ENCODE results near the gene DAPK2. TPM values are rescaled to one million over a fixed set of nuclear protein-coding genes. Genes with fewer than 3 reads are reported as not detected.

The DAPK2 gene
- total RNA-seq, 1 donor from 2014 or later: 0.52 TPM

- DNase-seq (ENCODE audit: low read depth) (no peak), FAIRE-seq (no peak)
- Histone ChIP-seq H3K79me2 (ENCODE audit: insufficient read depth, low read length) (no peaks in the 10 kb centered on the region), H2AFZ (ENCODE audit: low read depth, low read length) (no peak overlapping the region), H3K36me3 (ENCODE audit: insufficient read depth, low read length) (no peaks in the 10 kb centered on the region), H4K20me1 (ENCODE audit: insufficient read depth, low read length) (no peaks in the 10 kb centered on the region), H3K27me3 (ENCODE audit: insufficient read depth, low read length) (peaks cover 2% of the 10 kb centered on the region), H3K4me1 (ENCODE audit: insufficient read depth, low read length) (peaks cover 21% of the 10 kb centered on the region), H3K4me3 (ENCODE audit: insufficient read depth, low read depth, low read length) (no peak overlapping the region), H3K27ac (ENCODE audit: low read depth, low read length) (no peak overlapping the region), H3K4me2 (ENCODE audit: low read length) (no peak overlapping the region), H3K9ac (ENCODE audit: low read length) (no peak overlapping the region), H3K9me3 (ENCODE audit: insufficient read depth, low read depth, low read length) (no peaks in the 10 kb centered on the region)
- TF ChIP-seq, protein P1, sequence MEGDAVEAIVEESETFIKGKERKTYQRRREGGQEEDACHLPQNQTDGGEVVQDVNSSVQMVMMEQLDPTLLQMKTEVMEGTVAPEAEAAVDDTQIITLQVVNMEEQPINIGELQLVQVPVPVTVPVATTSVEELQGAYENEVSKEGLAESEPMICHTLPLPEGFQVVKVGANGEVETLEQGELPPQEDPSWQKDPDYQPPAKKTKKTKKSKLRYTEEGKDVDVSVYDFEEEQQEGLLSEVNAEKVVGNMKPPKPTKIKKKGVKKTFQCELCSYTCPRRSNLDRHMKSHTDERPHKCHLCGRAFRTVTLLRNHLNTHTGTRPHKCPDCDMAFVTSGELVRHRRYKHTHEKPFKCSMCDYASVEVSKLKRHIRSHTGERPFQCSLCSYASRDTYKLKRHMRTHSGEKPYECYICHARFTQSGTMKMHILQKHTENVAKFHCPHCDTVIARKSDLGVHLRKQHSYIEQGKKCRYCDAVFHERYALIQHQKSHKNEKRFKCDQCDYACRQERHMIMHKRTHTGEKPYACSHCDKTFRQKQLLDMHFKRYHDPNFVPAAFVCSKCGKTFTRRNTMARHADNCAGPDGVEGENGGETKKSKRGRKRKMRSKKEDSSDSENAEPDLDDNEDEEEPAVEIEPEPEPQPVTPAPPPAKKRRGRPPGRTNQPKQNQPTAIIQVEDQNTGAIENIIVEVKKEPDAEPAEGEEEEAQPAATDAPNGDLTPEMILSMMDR (IDR thresholded peaks at IDR 0.05; ENCODE audit: insufficient read depth, low read depth, low read length): no peak
- no peak for TF ChIP-seq EZH2 (IDR thresholded peaks at IDR 0.05; ENCODE audit: insufficient read depth, low read length)
- Mint-ChIP-seq H3K27ac (ENCODE audit: unreplicated experiment) (no peak overlapping the region), H3K9me3 (ENCODE audit: unreplicated experiment) (peaks cover 1% of the 10 kb centered on the region), H3K36me3 (ENCODE audit: low read depth, unreplicated experiment) (no peaks in the 10 kb centered on the region), H3K4me1 (ENCODE audit: low read depth, unreplicated experiment) (peaks cover 23% of the 10 kb centered on the region), H3K4me3 (ENCODE audit: unreplicated experiment) (no peak overlapping the region), H3K27me3 (ENCODE audit: low read depth, unreplicated experiment) (no peaks in the 10 kb centered on the region)
Measured at GRCh38 chr15:63913786-63914315, 132.4 kb downstream of the DAPK2 start.

DNA sequence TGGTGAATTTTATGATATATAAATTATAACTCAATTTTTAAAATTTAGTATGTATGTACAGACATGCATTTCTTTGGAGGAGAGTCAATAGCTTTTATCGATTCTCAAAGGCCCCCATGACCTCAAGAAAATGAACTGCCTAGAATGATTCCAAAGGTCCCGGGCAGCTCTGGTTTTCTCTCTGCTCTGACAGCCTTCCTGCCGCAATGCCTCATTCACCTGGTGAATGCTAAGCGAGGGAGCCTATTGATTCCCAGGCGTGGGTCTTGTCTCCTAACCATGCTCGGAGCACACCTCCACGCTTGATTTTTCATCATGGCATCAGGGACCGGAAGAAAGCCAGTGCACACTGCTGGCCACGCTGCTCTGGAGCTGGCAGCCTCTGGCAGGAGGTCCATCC lies 132.9 kb downstream of the DAPK2 start:
- Histone ChIP-seq H3K4me2 (ENCODE audit: low read length) (no peak overlapping the region), H3K9ac (ENCODE audit: low read length) (no peak overlapping the region), H3K27ac (ENCODE audit: low read depth, low read length) (no peak overlapping the region), H3K4me1 (ENCODE audit: insufficient read depth, low read length) (peaks cover 24% of the 10 kb centered on the region), H3K9me3 (ENCODE audit: insufficient read depth, low read depth, low read length) (no peaks in the 10 kb centered on the region), H3K79me2 (ENCODE audit: insufficient read depth, low read length) (no peaks in the 10 kb centered on the region), H3K36me3 (ENCODE audit: insufficient read depth, low read length) (no peaks in the 10 kb centered on the region), H2AFZ (ENCODE audit: low read depth, low read length) (no peak overlapping the region), H4K20me1 (ENCODE audit: insufficient read depth, low read length) (no peaks in the 10 kb centered on the region), H3K27me3 (ENCODE audit: insufficient read depth, low read length) (peaks cover 2% of the 10 kb centered on the region), H3K4me3 (ENCODE audit: insufficient read depth, low read depth, low read length) (no peak overlapping the region)
- H3K27me3 Mint-ChIP-seq (ENCODE audit: low read depth, unreplicated experiment): no peaks in the 10 kb centered on the region
- H3K36me3 Mint-ChIP-seq (ENCODE audit: low read depth, unreplicated experiment): no peaks in the 10 kb centered on the region
- peaks cover 1% of the 10 kb centered on the region for H3K9me3 Mint-ChIP-seq (ENCODE audit: unreplicated experiment)
- FAIRE-seq (no peak), DNase-seq (ENCODE audit: low read depth) (no peak)
- H3K4me1 Mint-ChIP-seq (ENCODE audit: low read depth, unreplicated experiment): peaks cover 23% of the 10 kb centered on the region
- TF ChIP-seq, protein P1 (IDR thresholded peaks at IDR 0.05; ENCODE audit: insufficient read depth, low read depth, low read length): no peak
- no peak for TF ChIP-seq EZH2 (IDR thresholded peaks at IDR 0.05; ENCODE audit: insufficient read depth, low read length)
- no peak overlapping the region for H3K27ac Mint-ChIP-seq (ENCODE audit: unreplicated experiment)
- H3K4me3 Mint-ChIP-seq (ENCODE audit: unreplicated experiment): no peak overlapping the region

DNA sequence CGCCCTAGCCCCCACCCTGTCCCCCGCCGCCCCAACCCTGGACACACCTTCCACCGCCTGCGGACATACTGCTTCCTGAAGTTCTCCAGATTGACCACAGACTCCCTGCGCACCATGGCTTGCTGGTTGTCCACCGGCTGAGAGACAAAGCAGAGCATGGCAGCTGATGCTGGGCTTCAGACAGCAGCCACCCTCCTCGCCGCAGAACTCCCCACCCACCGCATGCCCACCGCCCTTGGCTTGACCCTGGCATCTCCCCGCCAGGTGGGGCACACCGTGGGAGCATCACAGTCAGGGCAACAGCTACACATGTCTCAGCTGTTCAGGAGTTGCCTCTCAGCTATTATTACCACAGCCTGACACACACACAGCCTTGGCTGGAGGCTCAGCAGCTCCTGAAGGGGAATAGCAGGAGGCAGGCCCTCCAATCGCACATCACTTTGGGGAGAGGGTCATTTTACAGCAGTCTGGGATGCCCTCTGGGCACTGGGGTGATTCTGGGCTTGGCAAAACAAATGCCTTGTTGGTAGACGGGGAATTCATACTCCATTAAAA lies 134.1 kb downstream of the DAPK2 start:
- H3K4me2 ChIP-seq (ENCODE audit: low read length): no peak overlapping the region
- no peaks in the 10 kb centered on the region for H3K9me3 ChIP-seq (ENCODE audit: insufficient read depth, low read depth, low read length)
- no peaks in the 10 kb centered on the region for H4K20me1 ChIP-seq (ENCODE audit: insufficient read depth, low read length)
- DNase-seq (ENCODE audit: low read depth): no peak
- H3K9ac ChIP-seq (ENCODE audit: low read length): no peak overlapping the region
- H3K9me3 Mint-ChIP-seq (ENCODE audit: unreplicated experiment): peaks cover 1% of the 10 kb centered on the region
- no peaks in the 10 kb centered on the region for H3K36me3 Mint-ChIP-seq (ENCODE audit: low read depth, unreplicated experiment)
- H3K27ac Mint-ChIP-seq (ENCODE audit: unreplicated experiment): no peak overlapping the region
- peaks cover 24% of the 10 kb centered on the region for H3K4me1 ChIP-seq (ENCODE audit: insufficient read depth, low read length)
- FAIRE-seq: no peak
- no peaks in the 10 kb centered on the region for H3K27me3 ChIP-seq (ENCODE audit: insufficient read depth, low read length)
- H3K79me2 ChIP-seq (ENCODE audit: insufficient read depth, low read length): no peaks in the 10 kb centered on the region
- no peaks in the 10 kb centered on the region for H3K27me3 Mint-ChIP-seq (ENCODE audit: low read depth, unreplicated experiment)
- H2AFZ ChIP-seq (ENCODE audit: low read depth, low read length): no peak overlapping the region
- H3K4me3 Mint-ChIP-seq (ENCODE audit: unreplicated experiment): no peak overlapping the region
- H3K4me3 ChIP-seq (ENCODE audit: insufficient read depth, low read depth, low read length): no peak overlapping the region
- peaks cover 23% of the 10 kb centered on the region for H3K4me1 Mint-ChIP-seq (ENCODE audit: low read depth, unreplicated experiment)
- no peak for TF ChIP-seq EZH2 (IDR thresholded peaks at IDR 0.05; ENCODE audit: insufficient read depth, low read length)
- TF ChIP-seq, protein P1 (IDR thresholded peaks at IDR 0.05; ENCODE audit: insufficient read depth, low read depth, low read length): no peak
- H3K36me3 ChIP-seq (ENCODE audit: insufficient read depth, low read length): no peaks in the 10 kb centered on the region
- no peak overlapping the region for H3K27ac ChIP-seq (ENCODE audit: low read depth, low read length)
